Measurements from ENCODE around the gene PFKFB2.

DNA sequence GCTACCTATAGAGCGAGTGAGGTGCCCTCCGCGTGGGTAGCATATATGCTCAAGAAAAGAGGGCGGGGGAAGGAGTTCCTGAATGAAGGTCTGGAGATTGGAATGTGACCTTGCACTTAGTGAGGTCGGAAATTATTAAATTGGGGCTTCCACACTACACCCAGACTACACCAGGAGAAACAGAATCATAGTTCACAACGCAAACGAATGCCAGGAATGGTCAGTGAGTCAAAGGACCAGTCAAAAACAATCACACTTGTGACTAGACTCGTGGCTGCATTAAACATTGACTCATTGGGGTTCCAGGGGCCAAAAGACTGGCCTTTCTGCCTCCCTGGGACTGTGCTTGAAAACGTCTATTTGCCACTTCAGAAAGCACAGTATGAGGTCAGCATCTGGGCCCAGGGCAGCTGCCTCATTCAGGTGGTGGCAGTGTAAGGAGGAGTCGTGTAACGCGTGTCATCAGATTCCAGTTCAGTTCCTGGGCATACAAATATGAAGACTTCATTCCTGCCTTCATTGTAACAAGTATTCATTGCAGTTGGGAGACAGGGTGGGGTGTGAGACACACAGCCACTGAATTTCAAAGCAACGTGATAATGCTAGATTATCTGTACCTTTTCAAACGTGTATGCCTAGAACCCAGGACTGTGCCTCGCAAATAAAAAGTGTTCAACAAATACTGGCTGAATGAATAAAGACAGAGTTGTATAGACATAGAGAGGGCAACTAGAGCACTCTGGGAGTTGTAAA lies 1.7 kb upstream of the PFKFB2 start, which contains the start of gene YOD1:
- TF ChIP-seq, protein P1, sequence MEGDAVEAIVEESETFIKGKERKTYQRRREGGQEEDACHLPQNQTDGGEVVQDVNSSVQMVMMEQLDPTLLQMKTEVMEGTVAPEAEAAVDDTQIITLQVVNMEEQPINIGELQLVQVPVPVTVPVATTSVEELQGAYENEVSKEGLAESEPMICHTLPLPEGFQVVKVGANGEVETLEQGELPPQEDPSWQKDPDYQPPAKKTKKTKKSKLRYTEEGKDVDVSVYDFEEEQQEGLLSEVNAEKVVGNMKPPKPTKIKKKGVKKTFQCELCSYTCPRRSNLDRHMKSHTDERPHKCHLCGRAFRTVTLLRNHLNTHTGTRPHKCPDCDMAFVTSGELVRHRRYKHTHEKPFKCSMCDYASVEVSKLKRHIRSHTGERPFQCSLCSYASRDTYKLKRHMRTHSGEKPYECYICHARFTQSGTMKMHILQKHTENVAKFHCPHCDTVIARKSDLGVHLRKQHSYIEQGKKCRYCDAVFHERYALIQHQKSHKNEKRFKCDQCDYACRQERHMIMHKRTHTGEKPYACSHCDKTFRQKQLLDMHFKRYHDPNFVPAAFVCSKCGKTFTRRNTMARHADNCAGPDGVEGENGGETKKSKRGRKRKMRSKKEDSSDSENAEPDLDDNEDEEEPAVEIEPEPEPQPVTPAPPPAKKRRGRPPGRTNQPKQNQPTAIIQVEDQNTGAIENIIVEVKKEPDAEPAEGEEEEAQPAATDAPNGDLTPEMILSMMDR (IDR thresholded peaks at IDR 0.05): no peak
- TF ChIP-seq POLR2A (IDR thresholded peaks at IDR 0.05): no peak
